GM19240 (cell line): ENCODE measurements around the gene LIX1.
"Not testable (repeated sequence)": the region's sequence is repeated elsewhere in the genome, so short reads cannot be mapped to it uniquely, and the experiment has no call there.

ENCODE experiments used
- DNase-seq: peaks from one replicate; pipeline ENCODE4 v3.0.0; 2011; ENCODE audit warnings: low spot score; ENCODE audit not compliant: insufficient read length

Gene LIX1

DNA sequence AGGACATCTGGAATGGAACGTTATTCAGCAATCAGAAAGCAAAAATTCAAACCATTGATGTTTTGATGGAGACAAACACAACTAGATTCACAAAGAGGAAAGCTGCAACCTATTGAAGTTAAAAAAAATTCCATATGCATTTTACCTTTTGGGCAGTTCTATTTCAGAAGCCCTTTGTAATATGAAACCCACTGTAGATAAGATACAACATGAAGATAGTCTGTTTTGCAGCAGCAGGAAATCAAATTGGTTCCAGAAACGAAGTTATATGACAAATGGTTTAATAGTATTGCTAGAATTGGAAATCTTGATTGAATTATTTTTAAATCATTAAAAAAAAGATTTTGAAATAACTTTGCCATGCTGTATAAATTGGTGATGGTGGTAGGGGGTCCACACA lies 872 bp downstream of the LIX1 start:
- no peak for DNase-seq

DNA sequence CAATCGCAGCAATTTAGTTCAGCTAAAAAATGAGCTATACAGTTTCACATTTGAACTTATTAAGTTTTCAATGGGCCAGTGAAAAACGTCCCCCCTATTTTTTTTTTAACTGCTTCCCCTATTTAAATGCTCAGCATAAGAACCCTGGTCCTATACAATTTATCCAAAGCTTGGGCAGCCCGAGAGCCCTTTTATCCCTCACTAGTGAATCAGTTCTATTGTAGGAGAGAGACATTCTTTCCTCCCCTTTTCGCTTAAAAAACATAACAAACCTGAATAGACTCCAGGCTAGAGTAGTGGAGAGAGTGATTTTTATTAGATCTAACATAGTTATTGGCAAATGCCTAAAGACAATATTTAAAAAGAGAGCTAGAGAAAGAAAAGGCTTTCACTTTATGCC lies 1.4 kb downstream of the LIX1 start:
- no peak for DNase-seq

DNA sequence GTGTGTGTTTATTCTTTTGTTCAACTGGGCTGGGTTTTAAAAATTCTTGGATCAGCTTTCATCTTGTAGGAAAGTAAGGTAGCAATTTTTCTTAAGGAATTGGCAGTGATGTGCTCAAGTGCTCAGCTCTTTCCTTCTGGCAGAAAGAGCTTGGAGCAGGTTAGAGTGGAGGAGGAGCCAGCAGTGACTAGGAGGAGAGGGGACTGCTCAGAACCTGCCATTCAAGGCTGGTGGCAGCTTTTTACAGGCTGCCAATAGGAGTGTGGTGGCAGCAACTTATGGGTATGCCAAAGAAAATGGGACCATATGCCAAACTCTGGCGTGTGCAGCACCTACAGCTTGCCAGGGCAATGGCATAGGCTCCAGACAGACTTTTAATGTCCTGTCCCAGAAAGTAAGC lies 2.2 kb downstream of the LIX1 start:
- not testable (repeated sequence) for DNase-seq

DNA sequence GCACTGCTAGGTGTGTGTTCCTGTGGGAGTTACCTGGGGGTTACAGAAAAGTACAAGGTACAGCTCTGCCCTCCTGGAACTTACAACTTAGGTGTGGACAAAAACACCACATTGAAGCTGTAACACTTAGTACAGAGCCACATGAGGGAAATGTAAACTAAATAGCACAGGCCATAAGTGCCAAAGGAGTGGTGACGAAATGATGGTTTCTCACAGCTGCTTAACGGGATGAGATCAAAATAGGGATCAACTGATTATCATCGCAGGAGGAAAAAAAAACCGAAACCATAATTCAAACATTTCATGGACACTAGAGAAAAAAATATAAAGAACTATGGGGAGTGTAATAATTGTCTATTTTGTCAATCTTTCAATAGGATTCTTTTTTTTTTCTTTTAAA lies 5.9 kb downstream of the LIX1 start:
- no peak for DNase-seq

DNA sequence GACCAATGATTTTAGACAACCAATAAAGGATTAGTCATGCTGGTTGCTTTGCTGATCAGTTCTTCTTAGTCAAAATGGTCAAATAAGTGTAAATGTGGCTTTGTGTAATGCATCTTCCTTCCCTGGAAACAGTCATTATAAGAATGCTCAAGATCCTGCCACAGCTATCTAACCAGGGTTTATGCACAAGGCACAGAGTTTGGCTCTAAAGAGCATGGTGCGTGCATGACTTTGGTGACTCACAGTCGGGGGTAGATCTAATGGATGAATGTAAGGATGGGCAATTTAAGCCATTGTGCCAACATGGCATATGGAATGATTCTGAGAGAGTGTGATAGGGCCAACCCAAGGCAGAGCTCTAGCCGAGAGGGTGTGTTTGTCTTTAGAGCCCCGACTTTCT lies 6.5 kb downstream of the LIX1 start:
- no peak for DNase-seq

DNA sequence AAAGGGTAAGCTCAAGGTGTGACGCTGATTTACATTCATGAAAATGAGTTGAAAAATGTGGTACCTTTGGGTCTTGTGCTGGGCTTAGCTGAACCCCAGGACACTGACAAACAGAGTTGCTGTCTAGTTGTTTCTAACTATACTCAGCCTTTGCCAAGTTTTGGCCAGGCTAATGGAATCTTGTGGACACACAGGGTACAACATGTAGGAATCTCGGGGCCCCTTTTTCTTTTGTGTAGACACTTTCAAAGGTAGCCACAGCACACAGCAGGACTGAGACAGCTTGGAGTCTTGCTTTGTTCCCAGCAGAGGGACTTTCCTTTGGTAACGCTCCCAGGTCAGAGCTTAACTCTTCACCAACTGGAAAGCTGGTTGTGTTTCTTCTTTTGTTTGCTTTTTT lies 7.8 kb downstream of the LIX1 start:
- DNase-seq: no peak

DNA sequence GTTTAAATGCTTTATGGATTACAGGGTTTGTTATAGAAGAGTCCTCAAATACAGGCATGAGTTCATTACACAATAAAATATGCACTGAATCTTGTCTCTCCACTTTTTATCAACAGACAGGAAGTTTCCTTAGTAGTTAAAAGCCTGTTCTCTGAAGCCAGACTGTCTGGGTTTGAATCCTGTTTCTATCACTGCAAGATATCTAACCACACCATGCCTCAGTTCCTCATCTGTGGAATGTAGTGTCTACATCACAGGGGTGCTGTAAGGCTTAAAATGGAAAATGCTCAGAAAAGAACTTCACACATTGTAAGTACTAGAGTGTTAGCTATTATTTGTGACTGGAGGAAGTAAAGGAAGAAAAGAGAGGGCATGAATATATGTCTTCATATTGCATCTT lies 9.3 kb downstream of the LIX1 start:
- no peak for DNase-seq

DNA sequence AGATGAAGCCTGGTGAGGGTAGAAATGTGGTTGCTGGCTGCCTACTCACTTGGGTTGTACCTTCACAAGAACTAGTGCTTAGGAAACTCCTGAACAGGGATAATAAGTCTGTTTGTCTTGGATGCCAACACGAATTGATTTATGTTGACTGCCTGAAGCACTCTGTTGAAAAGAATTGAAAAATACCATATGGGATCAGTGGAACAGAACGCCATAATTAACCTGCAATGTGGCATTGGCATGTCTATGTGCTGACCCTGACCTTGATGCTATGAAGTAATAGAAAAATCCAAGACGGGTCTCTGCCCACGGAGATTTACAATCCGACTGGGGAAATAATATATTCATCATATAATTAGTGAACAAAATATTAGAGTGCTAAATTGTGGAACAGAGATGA lies 10.5 kb downstream of the LIX1 start:
- DNase-seq: no peak

DNA sequence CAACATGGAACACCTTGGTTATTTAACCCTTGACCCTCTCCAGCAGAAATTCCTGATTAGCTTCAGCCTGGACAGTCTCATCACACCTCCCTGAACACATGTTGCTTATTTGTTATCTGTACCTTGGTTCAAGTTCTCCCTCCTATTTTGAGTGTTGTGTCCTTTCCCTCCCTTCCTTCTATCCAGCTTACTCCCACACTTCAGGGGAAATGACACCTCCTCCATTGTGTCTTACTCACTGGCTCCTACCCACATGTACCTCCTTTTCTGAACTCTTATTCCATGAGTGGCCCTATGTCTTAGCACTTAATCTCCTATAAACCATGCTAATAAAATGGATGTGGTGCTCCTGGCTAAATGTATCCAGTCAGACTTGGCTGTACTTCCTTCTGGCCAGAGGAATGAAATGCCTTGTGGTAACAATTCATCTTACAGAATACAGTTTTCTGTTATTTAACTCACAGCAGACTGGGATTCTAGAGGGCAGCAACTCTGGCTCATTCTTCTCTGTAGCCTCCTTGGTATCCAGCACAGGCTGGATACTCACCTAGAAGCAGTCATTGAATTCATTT lies 11.2 kb downstream of the LIX1 start:
- no peak for DNase-seq

DNA sequence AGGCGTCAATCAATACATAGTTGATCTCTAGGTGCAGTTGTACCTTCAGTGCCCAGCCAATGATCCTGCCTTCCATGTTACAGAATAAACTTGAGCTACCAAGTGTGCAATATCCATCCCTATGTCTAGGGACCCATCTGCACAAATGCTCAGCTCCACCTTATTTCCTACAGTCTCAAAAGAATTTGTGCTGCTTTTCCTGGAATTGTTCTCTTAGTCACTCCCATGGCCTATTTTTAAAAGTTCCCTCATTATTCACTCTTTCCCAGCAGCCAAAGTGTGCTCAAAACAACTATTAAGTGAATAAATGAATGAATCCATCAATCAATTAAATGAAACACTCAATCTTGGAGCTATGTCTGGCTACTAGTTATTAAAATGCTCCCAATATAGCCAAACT lies 14.7 kb downstream of the LIX1 start:
- DNase-seq: no peak

DNA sequence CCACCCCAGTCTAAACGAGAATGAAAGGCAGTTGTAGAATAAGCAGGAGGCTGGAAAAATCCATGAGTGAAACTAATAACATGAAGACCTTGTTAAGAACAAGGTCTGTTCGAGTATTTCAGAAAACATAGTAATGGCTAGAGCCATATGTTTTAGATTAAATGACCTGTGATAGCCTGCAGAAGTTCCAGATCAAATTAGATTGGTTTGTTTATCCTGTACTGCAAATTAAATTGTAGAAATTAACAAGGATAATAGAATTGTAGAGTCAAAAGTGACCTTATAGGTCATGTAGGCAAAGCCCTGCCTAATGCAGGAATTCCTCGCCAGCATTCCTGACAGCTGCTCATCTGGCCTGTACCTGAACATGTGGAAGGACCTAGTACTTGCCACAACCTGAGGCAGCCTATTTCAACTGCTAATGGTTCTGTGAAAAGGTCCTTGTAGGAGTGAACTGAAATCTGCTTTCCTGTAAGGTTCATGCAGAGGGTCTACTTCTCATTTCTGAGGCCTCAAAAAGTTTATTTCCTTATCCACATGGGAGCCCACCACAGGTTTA lies 17.2 kb downstream of the LIX1 start:
- DNase-seq: no peak

DNA sequence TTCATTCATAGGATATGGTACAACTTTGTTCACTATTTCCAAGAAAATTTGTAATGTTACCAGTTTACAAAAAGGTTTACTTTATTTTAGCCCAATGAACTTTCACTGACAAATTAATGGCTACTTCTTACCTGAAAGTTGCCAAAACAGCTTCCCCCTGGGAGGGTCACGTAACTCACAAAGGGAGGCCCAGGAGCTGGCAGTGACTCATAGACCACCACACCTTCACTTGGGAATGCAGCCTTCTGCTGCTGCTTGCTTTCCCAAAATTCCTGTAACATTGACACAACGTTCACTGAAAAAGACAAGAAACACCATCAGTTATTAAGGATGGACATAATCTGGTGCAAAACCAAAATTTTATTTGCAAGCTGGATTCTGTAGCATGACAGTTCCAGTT lies 18.1 kb downstream of the LIX1 start:
- DNase-seq: no peak

DNA sequence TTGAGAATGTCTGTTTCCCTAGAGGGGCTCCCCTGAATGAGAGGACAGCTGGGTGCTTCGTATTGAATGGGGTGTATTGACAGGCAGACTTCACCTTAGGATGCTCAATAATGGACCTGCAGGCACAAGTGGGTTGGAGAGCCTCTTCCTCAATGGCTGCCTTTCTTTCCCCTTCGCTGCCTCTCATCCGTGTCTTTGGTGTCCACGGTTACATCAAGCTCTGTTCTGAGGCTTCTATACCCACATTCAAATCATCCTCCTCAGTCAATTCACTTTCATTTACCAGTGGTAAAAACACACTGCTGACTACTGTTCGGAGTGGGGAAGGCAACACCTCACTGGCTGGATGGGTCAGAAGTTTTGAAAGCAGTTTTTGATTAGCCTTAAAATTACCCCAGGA lies 20.6 kb downstream of the LIX1 start:
- DNase-seq: no peak

DNA sequence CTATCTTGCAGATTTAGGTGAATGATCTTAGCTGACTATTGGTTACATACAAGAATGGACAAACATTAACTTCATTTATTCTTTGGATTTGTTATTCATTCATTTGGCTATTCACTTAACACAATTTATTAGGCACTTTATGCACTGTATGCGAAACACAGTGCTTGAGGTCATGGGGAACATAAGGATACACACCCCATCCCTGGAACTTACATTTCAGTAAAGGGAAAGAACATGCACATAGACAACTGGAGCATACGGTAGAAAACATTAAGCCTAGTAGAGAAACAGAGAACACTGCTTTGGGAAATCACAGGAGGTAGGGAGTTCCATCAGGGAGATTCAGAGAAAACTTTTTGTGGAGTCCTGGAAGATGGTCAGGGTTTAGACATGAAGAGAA lies 22.2 kb downstream of the LIX1 start:
- DNase-seq: no peak

DNA sequence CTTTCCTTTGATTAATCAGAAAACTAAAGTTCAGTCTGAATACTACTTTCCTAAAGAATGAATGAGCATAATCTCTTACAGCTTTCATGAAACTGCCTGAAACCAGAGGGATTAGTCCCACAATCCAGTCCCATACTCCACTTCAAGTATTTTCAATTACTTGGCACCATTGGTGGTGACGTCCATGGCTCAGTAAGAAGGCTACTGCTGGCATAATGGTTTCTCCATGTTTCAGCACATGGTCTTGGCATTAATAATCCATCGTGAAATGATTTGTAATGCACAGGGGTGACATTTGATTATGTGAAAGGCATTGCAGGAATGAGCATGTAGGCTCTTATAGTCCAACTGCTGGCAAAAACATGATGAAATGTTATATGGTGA lies 23.4 kb downstream of the LIX1 start:
- no peak for DNase-seq

DNA sequence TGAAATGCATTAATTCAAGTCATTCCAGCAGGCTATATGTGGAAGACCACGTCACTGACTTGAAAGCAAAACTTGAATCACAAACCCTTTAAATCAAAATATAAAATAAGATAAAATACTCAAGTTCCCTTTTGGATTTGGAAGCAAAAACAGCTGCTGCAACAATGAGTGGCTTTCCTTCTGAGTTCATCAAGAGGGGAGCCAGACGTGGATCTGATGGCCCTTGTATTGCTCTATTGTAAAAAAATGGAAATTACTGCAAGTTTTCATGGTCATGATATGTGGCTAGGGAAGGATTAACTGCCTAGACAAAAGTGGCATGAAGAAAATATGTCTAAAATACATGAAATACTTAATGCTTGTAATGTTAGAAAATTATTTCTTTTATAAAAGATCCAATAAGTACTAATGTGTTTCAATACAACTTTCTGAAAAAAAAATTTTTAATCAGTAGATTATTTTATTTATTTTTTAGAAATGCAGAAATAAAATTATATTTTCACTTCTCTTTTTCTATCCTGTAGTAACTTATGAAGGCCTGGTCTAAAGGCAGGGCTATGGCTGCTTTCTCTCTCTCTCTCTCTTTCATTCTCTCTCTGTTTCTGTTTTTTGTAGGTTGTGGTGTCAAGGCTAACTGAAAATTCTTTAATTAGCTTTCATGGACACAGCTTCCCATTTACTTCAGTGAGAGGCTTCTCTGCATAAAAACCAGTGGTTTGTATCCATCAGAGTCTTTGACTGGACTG lies 24.0 kb downstream of the LIX1 start:
- no peak for DNase-seq

DNA sequence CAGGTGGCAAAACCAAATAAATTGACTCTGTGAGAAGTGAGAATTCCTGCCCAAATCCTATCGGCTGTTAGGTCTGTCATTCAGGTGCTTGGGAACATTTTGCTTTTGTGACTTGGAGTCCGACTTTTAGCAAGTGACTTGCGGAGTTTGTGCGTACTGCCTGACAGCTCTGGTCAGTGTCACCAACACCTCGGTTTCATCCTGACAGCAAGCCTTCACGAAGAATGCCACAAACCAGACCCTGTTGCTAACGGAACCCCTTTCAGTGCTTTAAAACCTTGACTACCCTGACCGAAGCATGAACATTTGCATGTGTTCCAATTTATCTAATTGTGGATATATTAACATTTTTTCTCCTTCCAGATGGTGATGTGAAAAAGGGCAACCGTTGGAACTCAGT lies 26.5 kb downstream of the LIX1 start:
- DNase-seq: no peak

DNA sequence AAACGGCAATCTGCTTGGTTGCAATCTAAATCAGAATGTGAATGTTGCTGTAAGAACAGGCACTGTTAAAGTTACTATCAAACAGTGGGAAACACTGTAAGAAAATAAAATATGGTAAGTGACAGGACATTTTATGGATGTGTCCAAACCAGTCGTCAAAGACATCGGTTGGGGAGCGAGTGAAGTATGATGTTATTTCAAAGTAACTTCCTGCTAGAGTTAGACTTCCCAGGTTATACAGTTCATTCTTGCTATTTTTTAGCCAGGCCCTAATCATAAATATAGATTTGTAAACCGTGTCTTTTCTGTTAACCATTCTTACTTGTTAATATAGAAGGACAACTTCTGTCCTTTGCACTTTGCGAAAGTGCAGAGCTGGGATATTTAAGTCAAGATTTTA lies 30.2 kb downstream of the LIX1 start:
- no peak for DNase-seq

DNA sequence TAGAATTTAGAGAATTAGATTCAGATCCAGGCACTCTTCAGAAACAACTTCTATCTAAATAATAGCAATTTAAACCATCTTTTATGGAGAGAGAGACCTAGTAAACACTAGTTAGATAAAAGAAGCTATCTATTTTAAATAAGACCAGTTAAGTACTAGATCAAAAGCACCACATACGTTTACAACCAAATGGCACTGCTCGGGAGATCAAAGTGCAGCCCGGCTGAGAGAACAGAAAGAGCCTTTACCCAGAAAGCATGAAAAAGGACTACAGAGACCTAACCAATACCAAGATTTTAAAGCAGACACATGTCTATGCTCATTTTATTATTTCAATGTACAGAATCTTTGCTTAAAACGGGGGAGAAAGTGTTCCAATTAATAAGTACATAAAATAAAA lies 30.8 kb downstream of the LIX1 start:
- DNase-seq: no peak

DNA sequence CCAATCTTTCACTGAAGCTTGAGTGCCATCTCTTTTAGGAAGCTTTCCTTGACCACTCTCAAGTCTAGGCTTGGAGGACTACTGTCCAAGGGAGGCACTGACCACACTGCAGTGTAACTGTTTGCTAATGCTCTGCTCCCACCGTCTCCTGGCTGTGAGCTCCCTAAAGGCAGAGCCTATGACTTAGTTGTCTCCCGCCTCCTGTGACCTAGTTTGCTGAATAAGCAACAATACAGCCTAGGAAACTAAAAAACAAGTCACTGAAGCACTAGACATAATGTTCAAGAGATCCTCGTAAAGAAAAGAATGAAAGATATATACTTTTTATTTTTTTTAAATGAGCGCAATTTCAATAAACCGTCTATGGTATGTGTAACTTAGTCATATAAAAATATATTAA lies 31.4 kb downstream of the LIX1 start:
- DNase-seq: no peak

DNA sequence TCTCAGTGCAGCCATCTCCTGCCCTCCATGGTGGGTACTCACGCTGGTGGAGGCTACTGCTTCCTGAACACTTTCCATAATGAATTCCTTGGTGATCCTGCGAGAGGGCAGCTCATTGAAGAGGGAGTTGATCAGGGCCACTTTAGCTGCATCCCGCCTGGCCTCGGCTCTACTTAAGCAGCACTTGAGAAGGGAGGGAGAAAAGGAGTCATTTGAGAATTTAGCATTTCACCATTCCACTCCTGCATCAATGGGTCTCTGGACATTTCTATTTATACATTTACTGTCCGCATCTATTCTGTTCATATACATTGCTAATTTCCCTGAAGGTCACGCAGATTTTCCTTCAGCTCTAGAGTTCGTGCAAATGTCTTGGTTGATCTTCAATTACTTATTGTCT lies 35.1 kb downstream of the LIX1 start:
- no peak for DNase-seq

DNA sequence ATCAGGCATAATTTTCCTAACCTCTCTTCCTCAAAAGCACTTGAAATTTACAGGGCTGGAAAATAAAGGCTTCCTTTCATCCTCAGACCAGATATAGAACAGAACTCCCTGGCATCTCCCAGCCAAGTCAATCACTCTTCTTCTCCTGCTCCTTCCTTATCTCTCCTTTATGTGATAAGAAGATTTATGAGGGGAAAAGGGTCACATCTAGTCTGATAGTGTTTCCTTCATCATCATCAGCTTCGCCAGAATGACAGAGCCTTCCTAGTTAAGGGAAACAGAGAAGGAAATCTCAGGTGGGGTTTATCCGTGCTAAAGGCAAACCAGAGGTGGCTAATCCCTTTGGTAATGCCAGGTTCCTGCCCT lies 36.2 kb downstream of the LIX1 start:
- DNase-seq: no peak

DNA sequence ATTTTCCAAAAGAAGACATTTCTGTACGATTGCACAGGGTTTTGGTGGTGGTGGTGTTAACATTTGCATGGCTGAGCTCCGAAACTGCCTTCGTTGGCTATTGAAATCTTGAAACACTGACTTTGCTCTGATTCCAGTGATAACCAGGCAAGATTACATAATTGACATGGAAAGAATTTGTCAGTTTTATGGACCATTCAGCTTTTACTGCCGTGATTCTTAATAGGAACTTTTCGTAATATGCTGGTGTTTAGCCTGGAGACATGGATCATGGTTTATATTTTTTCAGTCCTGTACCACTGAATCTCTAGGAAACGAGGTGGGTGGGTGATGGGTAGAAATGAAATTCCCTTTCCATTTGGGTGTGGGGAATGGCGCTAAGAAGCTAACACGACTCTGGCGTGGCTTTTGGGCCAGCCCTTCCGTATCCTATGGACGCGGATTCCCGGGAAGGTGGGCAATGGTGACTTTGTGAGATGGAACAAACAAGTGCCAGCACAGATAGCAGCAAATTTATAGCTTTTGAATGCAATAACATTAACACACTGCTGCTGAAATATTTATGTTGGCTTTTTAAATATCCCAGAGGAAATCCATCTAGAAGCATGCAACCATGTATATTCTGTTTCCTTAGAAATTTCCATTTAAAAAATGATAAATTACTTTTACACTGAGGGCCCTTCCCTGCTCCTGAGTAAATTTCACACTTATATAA lies 36.8 kb downstream of the LIX1 start:
- no peak for DNase-seq
